Right lobe of liver (tissue), 4 donors: ENCODE results near the gene PRRC2C.

Experiments
- POLR2A ChIP-seq: fragments of 450-650 bp; IDR thresholded peaks from one replicate; pipeline ENCODE4 v1.6.1; 2017; ENCODE audit warnings: antibody characterized with exemption, mild to moderate bottlenecking
- TF ChIP-seq, protein P1 (sequence below), 4 donors: fragments of 200-600 bp in 3 of 4; fragments of 450-650 bp in 1 of 4; IDR thresholded peaks; one replicate each; pipeline versions ENCODE4 v1.5.1 to v1.8.0; 2016 to 2022; ENCODE audit warnings: antibody characterized with exemption in 4 of 4, mild to moderate bottlenecking in 2 of 4
- donor health status: DM: no; HTN: no; CAD: no.
- donor health status: DM: no; HTN: no; CAD: no.
- donor health status: DM: no; HTN: yes; CAD: no.

DNA sequence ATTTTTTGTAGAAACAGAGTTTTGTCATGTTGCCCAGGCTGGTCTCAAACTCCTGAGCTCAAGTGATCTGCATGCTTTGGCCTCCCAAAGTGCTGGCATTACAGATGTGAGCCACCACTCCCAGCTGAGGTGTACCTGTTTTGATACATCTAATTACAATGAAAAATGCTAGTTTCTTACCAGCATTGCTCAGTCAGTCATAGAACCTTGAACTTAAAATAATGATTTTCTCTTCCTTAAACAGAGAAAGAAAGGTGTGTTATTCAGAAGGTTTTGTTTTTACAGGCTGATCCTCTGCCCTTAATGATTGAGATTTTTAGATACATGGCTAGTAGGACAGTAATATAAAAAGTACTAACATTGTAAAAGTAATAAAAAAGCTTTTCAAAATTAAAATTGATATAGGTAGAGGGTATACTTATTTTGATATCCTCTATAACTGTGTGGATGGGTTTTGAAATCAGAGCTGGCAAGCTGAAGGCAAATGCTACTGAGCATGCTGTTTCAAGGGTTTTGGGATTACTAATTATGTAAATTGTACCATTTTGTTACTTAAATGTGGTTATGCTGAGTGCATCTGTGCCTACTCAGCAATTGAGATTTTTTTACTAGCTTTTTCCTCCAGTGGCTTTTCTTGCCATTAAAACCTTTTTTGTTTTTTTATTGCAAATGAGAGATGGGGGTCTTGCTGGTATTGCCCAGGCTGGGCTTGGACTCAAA is 16.1 kb downstream of the PRRC2C start:
- TF ChIP-seq, protein P1, sequence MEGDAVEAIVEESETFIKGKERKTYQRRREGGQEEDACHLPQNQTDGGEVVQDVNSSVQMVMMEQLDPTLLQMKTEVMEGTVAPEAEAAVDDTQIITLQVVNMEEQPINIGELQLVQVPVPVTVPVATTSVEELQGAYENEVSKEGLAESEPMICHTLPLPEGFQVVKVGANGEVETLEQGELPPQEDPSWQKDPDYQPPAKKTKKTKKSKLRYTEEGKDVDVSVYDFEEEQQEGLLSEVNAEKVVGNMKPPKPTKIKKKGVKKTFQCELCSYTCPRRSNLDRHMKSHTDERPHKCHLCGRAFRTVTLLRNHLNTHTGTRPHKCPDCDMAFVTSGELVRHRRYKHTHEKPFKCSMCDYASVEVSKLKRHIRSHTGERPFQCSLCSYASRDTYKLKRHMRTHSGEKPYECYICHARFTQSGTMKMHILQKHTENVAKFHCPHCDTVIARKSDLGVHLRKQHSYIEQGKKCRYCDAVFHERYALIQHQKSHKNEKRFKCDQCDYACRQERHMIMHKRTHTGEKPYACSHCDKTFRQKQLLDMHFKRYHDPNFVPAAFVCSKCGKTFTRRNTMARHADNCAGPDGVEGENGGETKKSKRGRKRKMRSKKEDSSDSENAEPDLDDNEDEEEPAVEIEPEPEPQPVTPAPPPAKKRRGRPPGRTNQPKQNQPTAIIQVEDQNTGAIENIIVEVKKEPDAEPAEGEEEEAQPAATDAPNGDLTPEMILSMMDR (IDR thresholded peaks at IDR 0.05) = no peak
- no peak for TF ChIP-seq POLR2A
